Adipocyte (in vitro differentiated cells): ENCODE measurements around the gene FAM118A.
"Not testable (repeated sequence)": the region's sequence is repeated elsewhere in the genome, so short reads cannot be mapped to it uniquely, and the experiment has no call there.

Experiments
- DNase-seq: peaks from one replicate; pipeline ENCODE4 v3.0.0-alpha.2; 2015; ENCODE audit warnings: low read depth
- H3K27me3 ChIP-seq: replicated peaks from 2 replicates; pipeline ENCODE4 v1.7.0; 2013; ENCODE audit warnings: mild to moderate bottlenecking, low read length, moderate library complexity; ENCODE audit not compliant: control insufficient read depth, insufficient read depth
- H3K36me3 ChIP-seq: 2 replicates; pipeline ENCODE4 v1.7.0; 2013; ENCODE audit warnings: low read length, mild to moderate bottlenecking, moderate library complexity; ENCODE audit not compliant: control insufficient read depth, insufficient read depth, severe bottlenecking
- H3K4me1 ChIP-seq: 2 replicates; pipeline ENCODE4 v1.7.0; 2013; ENCODE audit warnings: mild to moderate bottlenecking, low read length, moderate library complexity; ENCODE audit not compliant: control insufficient read depth, insufficient read depth
- H3K4me3 ChIP-seq: 2 replicates; pipeline ENCODE4 v1.7.0; 2013; ENCODE audit warnings: mild to moderate bottlenecking, low read length, moderate library complexity
- H3K9ac ChIP-seq: 2 replicates; pipeline ENCODE4 v1.7.0; 2013; ENCODE audit warnings: mild to moderate bottlenecking, low read length, moderate library complexity
- H3K9me3 ChIP-seq: 2 replicates; pipeline ENCODE4 v1.7.0; 2013; ENCODE audit warnings: mild to moderate bottlenecking, low read length, moderate library complexity; ENCODE audit not compliant: control insufficient read depth

The FAM118A gene

DNA sequence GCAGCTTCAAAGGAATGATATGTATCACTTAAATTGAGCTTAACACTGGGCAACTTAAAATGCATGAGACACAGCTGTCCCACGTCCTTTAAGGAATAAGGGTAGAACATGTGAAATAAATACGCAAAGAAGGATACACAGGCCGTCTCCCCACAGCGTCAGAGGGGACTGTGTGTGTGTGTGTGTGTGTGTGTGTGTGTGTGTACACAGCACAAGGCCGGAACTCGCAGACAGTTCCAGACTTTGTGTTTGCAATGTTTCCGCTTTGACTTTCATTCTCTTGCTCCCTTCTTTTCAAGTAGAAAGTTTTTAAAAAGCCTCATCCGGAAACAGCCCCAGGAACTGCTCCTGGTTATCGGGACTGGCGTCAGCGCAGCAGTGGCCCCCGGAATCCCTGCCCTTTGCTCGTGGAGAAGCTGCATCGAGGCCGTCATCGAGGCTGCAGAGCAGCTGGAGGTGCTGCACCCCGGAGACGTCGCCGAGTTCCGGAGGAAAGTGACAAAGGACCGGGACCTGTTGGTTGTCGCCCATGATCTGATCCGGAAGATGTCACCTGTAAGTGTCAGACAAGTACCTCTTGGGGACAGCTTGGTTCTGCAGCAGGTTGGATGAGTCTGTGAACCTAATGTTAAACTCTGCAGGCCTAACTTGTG lies 13.3 kb downstream of the FAM118A start:
- Histone ChIP-seq H3K36me3 (peaks cover 26% of the 10 kb centered on the region), H3K9me3 (no peaks in the 10 kb centered on the region), H3K27me3 (no peaks in the 10 kb centered on the region)

DNA sequence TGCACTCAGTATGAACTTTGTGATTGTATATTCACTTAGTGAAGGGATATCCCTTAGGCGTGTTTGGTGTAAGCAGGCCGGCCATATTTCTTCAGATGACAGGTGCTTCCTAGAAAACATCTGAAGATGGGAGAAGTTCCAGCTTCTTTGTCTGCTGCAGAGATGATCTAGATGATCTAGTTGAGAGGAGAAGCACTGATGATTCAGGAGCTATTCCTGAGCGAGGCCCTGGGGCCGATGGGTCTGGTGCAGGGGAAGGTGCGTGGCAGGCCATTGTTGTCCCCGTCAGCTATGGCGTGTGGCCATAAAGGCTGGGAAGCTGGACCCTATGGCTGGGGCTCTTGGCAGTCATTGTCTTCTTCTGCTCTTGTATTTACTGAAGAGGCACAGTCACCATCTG lies 14.0 kb downstream of the FAM118A start:
- DNase-seq, result no peak
- Histone ChIP-seq H3K9me3 (no peaks in the 10 kb centered on the region), H3K9ac (no peak overlapping the region), H3K36me3 (peaks cover 26% of the 10 kb centered on the region), H3K4me3 (no peak overlapping the region), H3K4me1 (peaks cover 18% of the 10 kb centered on the region), H3K27me3 (no peaks in the 10 kb centered on the region)

More for the DNA sequence above, 13.3 kb downstream of the FAM118A start:
- Histone ChIP-seq H3K4me1 (peaks cover 25% of the 10 kb centered on the region), H3K9ac (no peak overlapping the region), H3K4me3 (no peak overlapping the region)
- DNase-seq, result no peak

DNA sequence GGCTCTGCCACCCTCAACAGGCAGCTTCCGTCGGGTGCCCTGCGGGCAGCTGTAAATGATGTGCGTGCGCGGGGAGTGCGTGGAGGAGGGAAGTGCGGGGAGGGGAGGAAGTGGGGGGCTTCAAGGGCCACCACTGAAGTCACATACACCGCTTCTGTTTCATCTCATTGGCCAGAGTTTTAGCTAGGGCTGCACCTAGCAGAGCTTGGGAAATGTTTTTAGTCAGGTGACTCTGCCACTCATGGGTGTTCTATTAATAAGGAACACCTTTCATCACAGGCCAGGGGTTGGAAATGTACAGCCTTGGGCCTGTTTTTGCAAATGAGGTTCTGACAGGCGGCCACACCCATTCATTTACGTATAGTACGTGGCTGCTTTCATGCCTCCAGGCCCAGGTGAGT lies 14.6 kb downstream of the FAM118A start:
- Histone ChIP-seq H3K4me1 (peaks cover 12% of the 10 kb centered on the region), H3K4me3 (no peak overlapping the region), H3K9ac (no peak overlapping the region), H3K9me3 (no peaks in the 10 kb centered on the region), H3K27me3 (no peaks in the 10 kb centered on the region), H3K36me3 (peaks cover 26% of the 10 kb centered on the region)
- DNase-seq, result no peak

DNA sequence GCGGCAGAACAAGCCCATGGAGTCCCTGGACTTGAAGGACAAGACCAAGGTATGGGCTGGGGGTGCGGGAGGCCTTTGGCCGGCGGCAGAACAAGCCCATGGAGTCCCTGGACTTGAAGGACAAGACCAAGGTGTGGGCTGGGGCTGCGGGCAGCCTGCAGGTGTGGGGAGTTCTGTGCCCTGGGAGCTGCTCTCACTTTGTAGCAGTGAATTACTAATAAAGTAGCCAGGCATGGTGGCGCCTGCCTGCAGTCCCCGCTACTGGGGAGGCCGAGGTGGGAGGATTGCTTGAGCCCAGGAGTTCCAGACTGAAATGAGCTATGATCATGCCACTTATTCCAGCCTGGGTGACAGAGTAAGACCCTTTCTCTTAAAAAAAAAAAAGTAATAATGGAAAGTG lies 18.5 kb downstream of the FAM118A start:
- not testable (repeated sequence) for H3K27me3 ChIP-seq, H3K4me1 ChIP-seq, DNase-seq, H3K9ac ChIP-seq, H3K9me3 ChIP-seq, H3K4me3 ChIP-seq
- peaks cover 39% of the 10 kb centered on the region for H3K36me3 ChIP-seq

DNA sequence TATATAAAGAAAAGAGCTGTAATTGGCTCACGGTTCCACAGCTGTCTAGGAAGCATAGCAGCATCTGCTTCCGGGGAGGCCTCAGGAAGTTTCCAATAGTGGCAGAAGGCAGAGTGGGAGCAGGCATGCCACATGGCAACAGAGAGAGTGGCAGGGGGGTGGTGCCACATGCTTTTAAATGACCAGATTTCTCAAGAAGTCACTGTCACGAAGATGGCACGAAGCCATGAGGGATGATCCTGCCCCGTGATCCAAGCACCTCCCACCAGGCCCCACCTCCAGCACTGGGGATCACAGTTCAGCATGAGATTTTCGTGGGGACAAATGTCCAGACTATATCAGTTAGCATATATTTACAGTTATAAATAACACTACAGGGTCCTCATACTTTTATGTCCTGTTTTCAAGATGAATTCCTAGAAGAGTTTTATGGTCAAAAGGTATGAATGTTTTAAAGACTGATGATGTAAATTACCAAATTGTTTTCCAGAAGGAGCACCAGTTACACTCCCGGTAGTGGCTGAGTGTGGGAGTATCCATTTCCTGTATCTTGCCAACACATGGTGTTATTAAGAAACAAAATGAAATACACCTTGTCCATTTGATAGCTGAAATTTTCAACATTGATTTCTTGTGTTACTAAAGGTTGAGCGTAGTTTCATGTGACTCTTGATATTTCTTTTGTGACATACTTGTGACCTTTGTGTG lies 19.2 kb downstream of the FAM118A start:
- peaks cover 32% of the 10 kb centered on the region for H3K36me3 ChIP-seq

DNA sequence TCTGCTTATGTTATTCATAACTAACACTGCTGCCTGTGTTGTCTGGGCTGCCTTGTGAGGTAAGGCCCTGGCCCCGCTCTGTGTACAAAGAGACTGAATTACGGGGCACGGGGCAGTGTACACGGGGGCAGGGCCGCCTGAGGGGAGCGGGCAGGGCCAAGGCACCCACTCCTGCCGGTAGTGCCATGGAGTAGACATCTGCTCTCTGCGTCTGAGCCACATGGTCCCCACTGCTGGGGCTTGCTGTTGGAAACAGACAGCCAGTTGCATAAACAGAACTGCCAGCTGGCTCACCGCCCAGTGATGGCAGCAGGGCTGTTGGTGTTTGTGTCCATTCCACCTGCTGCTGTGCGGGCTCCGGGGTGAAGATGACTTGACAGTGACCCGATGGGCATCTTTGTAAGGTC lies 19.8 kb downstream of the FAM118A start:
- DNase-seq, result no peak
- Histone ChIP-seq H3K9ac (no peak overlapping the region), H3K4me1 (no peaks in the 10 kb centered on the region), H3K27me3 (no peaks in the 10 kb centered on the region), H3K9me3 (no peaks in the 10 kb centered on the region), H3K36me3 (peaks cover 27% of the 10 kb centered on the region), H3K4me3 (no peak overlapping the region)

More for the DNA sequence above, 19.2 kb downstream of the FAM118A start:
- H3K27me3 ChIP-seq, result no peaks in the 10 kb centered on the region
- H3K4me3 ChIP-seq, result no peak overlapping the region
- H3K9ac ChIP-seq, result no peak overlapping the region
- H3K4me1 ChIP-seq, result no peaks in the 10 kb centered on the region
- DNase-seq, result no peak
- H3K9me3 ChIP-seq, result no peaks in the 10 kb centered on the region

DNA sequence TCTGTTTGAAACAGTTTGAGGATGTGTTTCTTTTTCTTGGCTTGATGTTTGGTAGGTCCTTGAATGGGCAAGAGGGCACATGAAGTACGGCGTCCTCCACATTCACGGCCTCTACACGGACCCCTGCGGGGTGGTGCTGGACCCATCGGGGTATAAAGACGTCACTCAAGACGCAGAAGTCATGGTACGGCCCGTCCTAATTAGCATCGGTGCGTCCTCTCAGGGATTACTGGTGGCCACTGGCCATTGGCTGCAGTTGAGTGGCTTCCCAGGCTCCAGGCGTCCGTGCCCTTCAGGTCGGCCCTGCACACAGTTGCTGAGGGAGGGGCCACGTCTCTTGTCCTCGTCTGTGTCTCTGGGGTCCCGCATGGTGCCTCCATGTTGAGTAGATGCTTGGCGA lies 20.8 kb downstream of the FAM118A start:
- no peak for DNase-seq
- no peaks in the 10 kb centered on the region for H3K27me3 ChIP-seq
- H3K9ac ChIP-seq, result no peak overlapping the region
- no peak overlapping the region for H3K4me3 ChIP-seq
- peaks cover 35% of the 10 kb centered on the region for H3K36me3 ChIP-seq
- H3K9me3 ChIP-seq, result no peaks in the 10 kb centered on the region
- H3K4me1 ChIP-seq, result no peaks in the 10 kb centered on the region

DNA sequence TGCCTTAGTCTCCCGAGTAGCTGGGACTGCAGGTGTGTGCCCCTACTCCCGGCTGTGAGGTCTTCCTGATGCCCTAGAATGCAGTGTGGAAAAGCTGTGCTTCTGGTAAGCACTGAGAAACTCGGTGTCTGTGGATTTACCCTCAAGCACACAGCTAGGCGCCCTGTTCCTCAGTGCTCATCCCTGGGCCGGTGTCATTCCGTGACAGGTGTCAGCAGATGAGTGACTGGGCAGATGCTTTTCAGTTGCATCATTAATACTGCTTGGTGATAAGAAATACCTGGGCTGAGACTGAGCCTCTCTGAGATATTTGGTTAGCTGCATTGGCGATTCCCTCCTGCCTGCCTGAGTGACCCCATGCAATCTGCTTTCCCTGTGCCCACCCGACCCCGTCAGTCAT lies 21.8 kb downstream of the FAM118A start:
- H3K36me3 ChIP-seq, result peaks cover 45% of the 10 kb centered on the region
- DNase-seq, result no peak
- no peak overlapping the region for H3K9ac ChIP-seq
- no peaks in the 10 kb centered on the region for H3K27me3 ChIP-seq
- H3K4me1 ChIP-seq, result no peaks in the 10 kb centered on the region
- H3K4me3 ChIP-seq, result no peak overlapping the region
- no peaks in the 10 kb centered on the region for H3K9me3 ChIP-seq

DNA sequence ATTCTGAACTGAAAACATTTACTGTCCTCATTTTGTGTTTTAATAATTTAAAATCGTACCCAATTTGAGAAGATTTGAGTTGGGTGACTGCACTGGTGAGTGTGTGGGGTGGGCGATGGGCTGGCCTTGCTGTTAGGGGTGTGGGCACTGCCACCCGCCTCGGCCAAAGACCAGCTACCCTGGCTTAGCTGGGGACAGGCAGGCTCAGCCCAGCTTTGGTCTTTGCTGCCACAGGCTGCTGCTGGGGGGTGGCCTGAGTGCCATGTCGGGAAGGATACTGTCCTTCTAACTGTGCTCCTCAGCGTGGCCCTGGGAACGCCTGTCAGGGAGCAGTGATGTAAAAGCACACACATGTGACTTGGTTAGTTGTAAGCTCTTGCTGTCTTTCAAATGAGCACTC lies 22.3 kb downstream of the FAM118A start:
- Histone ChIP-seq H3K4me1 (no peaks in the 10 kb centered on the region), H3K9ac (no peak overlapping the region), H3K4me3 (no peak overlapping the region), H3K36me3 (peaks cover 47% of the 10 kb centered on the region), H3K9me3 (no peaks in the 10 kb centered on the region), H3K27me3 (no peaks in the 10 kb centered on the region)
- DNase-seq, result no peak

DNA sequence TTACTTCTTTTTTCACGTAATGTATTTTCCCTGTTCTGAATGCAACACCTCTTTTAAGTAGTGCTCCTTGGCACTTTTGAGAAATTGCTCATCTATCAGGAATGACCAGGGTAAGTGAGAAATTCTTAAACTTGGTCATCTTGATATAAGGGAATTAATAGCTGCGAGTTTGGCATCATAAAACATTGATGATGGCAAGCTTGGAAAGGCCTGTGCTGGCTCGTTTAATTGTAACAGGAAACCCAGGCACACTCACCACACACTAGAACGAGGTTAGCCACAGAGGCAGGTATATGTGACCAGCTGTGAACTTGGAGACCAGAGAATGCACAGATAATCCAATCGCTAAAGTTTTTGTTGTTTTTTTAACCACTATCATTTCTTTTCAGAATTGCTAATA lies 24.3 kb downstream of the FAM118A start:
- no peak overlapping the region for H3K4me3 ChIP-seq
- no peak for DNase-seq
- H3K36me3 ChIP-seq, result peaks cover 50% of the 10 kb centered on the region
- H3K9me3 ChIP-seq, result no peaks in the 10 kb centered on the region
- no peaks in the 10 kb centered on the region for H3K4me1 ChIP-seq
- no peak overlapping the region for H3K9ac ChIP-seq
- H3K27me3 ChIP-seq, result no peaks in the 10 kb centered on the region

DNA sequence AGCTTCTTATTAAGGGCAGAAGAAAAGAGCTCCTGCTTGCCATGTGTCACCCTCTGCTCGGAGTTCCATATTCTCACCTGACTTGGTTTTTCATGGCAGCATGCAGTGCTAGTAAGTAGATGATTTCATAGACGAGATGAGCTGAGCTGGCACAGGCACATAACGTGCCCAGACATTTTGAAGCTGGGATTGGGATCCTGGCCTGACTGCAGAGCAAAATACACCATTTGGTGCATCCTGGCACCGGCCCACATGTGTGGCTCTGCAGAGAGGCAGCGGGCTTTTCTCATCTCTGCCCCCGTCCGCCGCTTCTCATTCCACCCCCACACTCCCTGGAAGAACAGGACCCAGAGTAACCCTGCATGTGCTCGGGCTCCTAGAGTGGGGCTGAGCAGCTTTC lies 24.8 kb downstream of the FAM118A start:
- Histone ChIP-seq H3K4me3 (no peak overlapping the region), H3K9ac (no peak overlapping the region), H3K27me3 (no peaks in the 10 kb centered on the region), H3K4me1 (no peaks in the 10 kb centered on the region), H3K36me3 (peaks cover 52% of the 10 kb centered on the region), H3K9me3 (no peaks in the 10 kb centered on the region)
- no peak for DNase-seq
